ENCODE measurements around the gene ACBD5.

The ACBD5 gene

GRCh38 chr10:27258838-27259812 lies 18.5 kb upstream of the ACBD5 start:
- Histone ChIP-seq H3K27me3 (ENCODE audit: control insufficient read depth, insufficient read depth, low read length) (no peaks in the 10 kb centered on the region), H3K9me3 (ENCODE audit: control insufficient read depth, low read length) (no peaks in the 10 kb centered on the region), H3K4me3 (ENCODE audit: low read depth, low read length) (peak overlapping the region; percentile 36), H3K27ac (no peak overlapping the region), H3K36me3 (ENCODE audit: control insufficient read depth, insufficient read depth, low read length) (no peaks in the 10 kb centered on the region), H3K4me2 (ENCODE audit: low read length) (peak overlapping the region; percentile 70), H3K4me1 (peaks cover 2% of the 10 kb centered on the region), H3K9ac (no peak overlapping the region), H3K79me2 (no peaks in the 10 kb centered on the region), H2AFZ (peak overlapping the region; percentile 43)
- no peak for TF ChIP-seq CTCF (IDR thresholded peaks at IDR 0.05)

- no peaks in the 10 kb centered on the region for H3K27me3 ChIP-seq (ENCODE audit: control insufficient read depth, insufficient read depth, low read length)
- no peaks in the 10 kb centered on the region for H3K9me3 ChIP-seq (ENCODE audit: control insufficient read depth, low read length)
- H3K79me2 ChIP-seq, result no peaks in the 10 kb centered on the region
- peak overlapping the region; percentile 43 for H2AFZ ChIP-seq
- no peaks in the 10 kb centered on the region for H3K36me3 ChIP-seq (ENCODE audit: control insufficient read depth, insufficient read depth, low read length)
- no peak for TF ChIP-seq CTCF (IDR thresholded peaks at IDR 0.05)
- peak overlapping the region; percentile 36 for H3K4me3 ChIP-seq (ENCODE audit: low read depth, low read length)
- peak overlapping the region; percentile 70 for H3K4me2 ChIP-seq (ENCODE audit: low read length)
- H3K27ac ChIP-seq, result no peak overlapping the region
- H3K4me1 ChIP-seq, result peaks cover 2% of the 10 kb centered on the region
- no peak overlapping the region for H3K9ac ChIP-seq
Measured at GRCh38 chr10:27258492-27258837, 17.9 kb upstream of the ACBD5 start.

- no peaks in the 10 kb centered on the region for H3K9me3 ChIP-seq (ENCODE audit: control insufficient read depth, low read length)
- H3K36me3 ChIP-seq (ENCODE audit: control insufficient read depth, insufficient read depth, low read length), result no peaks in the 10 kb centered on the region
- no peaks in the 10 kb centered on the region for H3K27me3 ChIP-seq (ENCODE audit: control insufficient read depth, insufficient read depth, low read length)
- no peak overlapping the region for H3K27ac ChIP-seq
- TF ChIP-seq CTCF (IDR thresholded peaks at IDR 0.05), result no peak
- H3K4me1 ChIP-seq, result peaks cover 2% of the 10 kb centered on the region
- H2AFZ ChIP-seq, result no peak overlapping the region
- no peaks in the 10 kb centered on the region for H3K79me2 ChIP-seq
- no peak overlapping the region for H3K4me2 ChIP-seq (ENCODE audit: low read length)
- no peak overlapping the region for H3K9ac ChIP-seq
- no peak overlapping the region for H3K4me3 ChIP-seq (ENCODE audit: low read depth, low read length)
Measured at GRCh38 chr10:27256299-27257189, 15.9 kb upstream of the ACBD5 start.

GRCh38 chr10:27253576-27253975 lies 13.0 kb upstream of the ACBD5 start:
- Histone ChIP-seq H3K27me3 (ENCODE audit: control insufficient read depth, insufficient read depth, low read length) (no peaks in the 10 kb centered on the region), H3K36me3 (ENCODE audit: control insufficient read depth, insufficient read depth, low read length) (no peaks in the 10 kb centered on the region), H3K4me3 (ENCODE audit: low read depth, low read length) (no peak overlapping the region), H3K4me1 (peaks cover 1% of the 10 kb centered on the region), H3K4me2 (ENCODE audit: low read length) (no peak overlapping the region), H3K79me2 (no peaks in the 10 kb centered on the region), H3K27ac (no peak overlapping the region), H3K9ac (no peak overlapping the region), H3K9me3 (ENCODE audit: control insufficient read depth, low read length) (no peaks in the 10 kb centered on the region), H2AFZ (no peak overlapping the region)
- no peak for TF ChIP-seq CTCF (IDR thresholded peaks at IDR 0.05)

Data from parathyroid adenoma (tissue), 2 donors.